Gastrocnemius medialis (tissue), 4 donors: ENCODE results near the gene RIOX2.

ENCODE experiments used
- POLR2A ChIP-seq, 2 donors: fragments of 450-650 bp; IDR thresholded peaks; one replicate each; pipeline ENCODE4 v1.6.1; 2017; ENCODE audit warnings: antibody characterized with exemption in 2 of 2, mild to moderate bottlenecking in 2 of 2, moderate library complexity in 2 of 2
- TF ChIP-seq, protein P1 (sequence below), 5 experiments: fragments of 450-650 bp in 3 of 5; fragments of 200-600 bp in 2 of 5; sonication (generic) in 2 of 5; IDR thresholded peaks in 4 of 5; conservative IDR thresholded peaks in 1 of 5; 1 replicate in 4 of 5; 2 replicates in 1 of 5; pipeline ENCODE4 v1.5.1; 2016 to 2019; ENCODE audit warnings: antibody characterized with exemption in 5 of 5, mild to moderate bottlenecking in 3 of 5, moderate library complexity in 3 of 5

DNA sequence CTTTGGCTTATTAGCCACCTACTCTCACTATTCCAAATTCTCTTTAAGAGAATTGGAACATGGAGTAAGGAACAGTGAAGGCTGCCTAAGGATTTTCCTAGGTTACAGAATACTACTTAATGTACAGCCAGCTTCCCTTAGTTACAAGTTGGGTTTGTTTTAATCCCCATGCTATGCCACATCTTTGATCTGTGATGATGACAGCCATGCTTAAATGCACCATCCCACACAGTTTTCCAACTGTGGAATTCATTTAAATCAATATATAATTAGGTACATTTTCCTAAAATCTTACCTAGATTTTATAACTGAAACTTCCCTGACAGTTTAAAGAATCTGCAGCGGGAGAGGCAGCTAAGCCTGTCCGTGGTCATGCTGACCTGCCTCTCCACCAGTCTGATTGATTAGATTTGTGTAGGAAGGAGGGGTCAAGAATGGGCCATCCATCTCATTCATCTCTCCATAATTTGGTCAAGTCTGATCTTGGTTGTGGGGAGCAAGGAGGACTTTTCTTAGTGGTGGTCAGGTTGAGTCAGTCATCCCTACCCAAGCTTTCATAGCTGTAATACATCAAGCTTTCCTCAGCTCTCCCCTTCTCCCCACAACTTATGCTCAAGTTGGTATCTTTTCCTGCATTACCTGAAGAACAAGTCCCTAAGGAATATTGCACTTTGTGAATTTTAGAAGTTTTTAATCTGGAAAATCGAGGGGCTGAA lies 37.1 kb downstream of the RIOX2 start:
- TF ChIP-seq, protein P1, sequence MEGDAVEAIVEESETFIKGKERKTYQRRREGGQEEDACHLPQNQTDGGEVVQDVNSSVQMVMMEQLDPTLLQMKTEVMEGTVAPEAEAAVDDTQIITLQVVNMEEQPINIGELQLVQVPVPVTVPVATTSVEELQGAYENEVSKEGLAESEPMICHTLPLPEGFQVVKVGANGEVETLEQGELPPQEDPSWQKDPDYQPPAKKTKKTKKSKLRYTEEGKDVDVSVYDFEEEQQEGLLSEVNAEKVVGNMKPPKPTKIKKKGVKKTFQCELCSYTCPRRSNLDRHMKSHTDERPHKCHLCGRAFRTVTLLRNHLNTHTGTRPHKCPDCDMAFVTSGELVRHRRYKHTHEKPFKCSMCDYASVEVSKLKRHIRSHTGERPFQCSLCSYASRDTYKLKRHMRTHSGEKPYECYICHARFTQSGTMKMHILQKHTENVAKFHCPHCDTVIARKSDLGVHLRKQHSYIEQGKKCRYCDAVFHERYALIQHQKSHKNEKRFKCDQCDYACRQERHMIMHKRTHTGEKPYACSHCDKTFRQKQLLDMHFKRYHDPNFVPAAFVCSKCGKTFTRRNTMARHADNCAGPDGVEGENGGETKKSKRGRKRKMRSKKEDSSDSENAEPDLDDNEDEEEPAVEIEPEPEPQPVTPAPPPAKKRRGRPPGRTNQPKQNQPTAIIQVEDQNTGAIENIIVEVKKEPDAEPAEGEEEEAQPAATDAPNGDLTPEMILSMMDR (IDR thresholded peaks at IDR 0.05 in 4 of 5, conservative IDR thresholded peaks at IDR 0.05 in 1 of 5): no peak
- no peak for TF ChIP-seq POLR2A (IDR thresholded peaks at IDR 0.05)
